K562 (cell line): ENCODE data around the gene SLC43A1. TPM values are rescaled to one million over a fixed set of nuclear protein-coding genes. Genes with fewer than 3 reads are reported as not detected.

ENCODE experiments used
- ATF1 ChIP-seq, 2 experiments: fragments of 450-650 bp in 1 of 2; IDR thresholded peaks; 2 replicates each; pipeline ENCODE4 v1.6.1; 2016; ENCODE audit warnings: missing compliant biosample characterization in 1 of 2, missing genetic modification characterization in 1 of 2
- ATF7 ChIP-seq: fragments of 450-650 bp; IDR thresholded peaks from 2 replicates; pipeline ENCODE4 v1.7.1; 2014; ENCODE audit warnings: mild to moderate bottlenecking, moderate library complexity
- ESRRA ChIP-seq: fragments of 450-650 bp; IDR thresholded peaks from 2 replicates; pipeline ENCODE4 v1.6.1; 2014; ENCODE audit warnings: low read depth, mild to moderate bottlenecking, moderate library complexity, borderline replicate concordance
- ETV1 ChIP-seq: fragments of 450-650 bp; conservative IDR thresholded peaks from 2 replicates; pipeline ENCODE4 v1.6.1; 2016; ENCODE audit warnings: missing genetic modification characterization, control low read depth, low read depth, missing compliant biosample characterization
- FOXK2 ChIP-seq, 2 experiments: fragments of 450-650 bp; IDR thresholded peaks in 1 of 2; conservative IDR thresholded peaks in 1 of 2; 2 replicates each; pipeline ENCODE4 v1.6.1; 2016; ENCODE audit warnings: low read depth in 2 of 2, mild to moderate bottlenecking in 1 of 2
- GABPB1 ChIP-seq: sonication (generic); formaldehyde crosslinking; IDR thresholded peaks from 2 replicates; pipeline ENCODE4 v1.8.0; 2022; ENCODE audit warnings: mild to moderate bottlenecking, missing genetic modification reagents
- HCFC1 ChIP-seq: IDR thresholded peaks from 2 replicates; pipeline ENCODE4 v1.6.1; 2012; ENCODE audit warnings: low read depth, low read length, improper control_type of control experiment
- KDM5B ChIP-seq: fragments of 200-600 bp; sonication (generic); IDR thresholded peaks from 2 replicates; pipeline ENCODE4 v1.6.1; 2012; ENCODE audit warnings: low read depth, mild to moderate bottlenecking, moderate library complexity, low read length, control low read depth, inconsistent platforms; ENCODE audit not compliant: insufficient replicate concordance
- NCOA6 ChIP-seq: fragments of 450-650 bp; IDR thresholded peaks from 2 replicates; pipeline ENCODE4 v1.6.1; 2017; ENCODE audit warnings: mild to moderate bottlenecking
- RERE ChIP-seq: sonication (generic); formaldehyde crosslinking; IDR thresholded peaks from 2 replicates; pipeline ENCODE4 v1.8.0; 2023; ENCODE audit warnings: missing genetic modification reagents, mild to moderate bottlenecking, borderline replicate concordance
- SNAPC5 ChIP-seq: fragments of 250-450 bp; sonication (Bioruptor Pico); IDR thresholded peaks from 2 replicates; pipeline ENCODE4 v1.8.0; 2021; ENCODE audit warnings: moderate library complexity, mild to moderate bottlenecking, inconsistent platforms
- SNIP1 ChIP-seq: fragments of 450-650 bp; IDR thresholded peaks from 2 replicates; pipeline ENCODE4 v1.7.1; 2017; ENCODE audit warnings: low read depth, mild to moderate bottlenecking
- ZNF354B ChIP-seq: fragments of 250-450 bp; sonication (Bioruptor Pico); IDR thresholded peaks from 2 replicates; pipeline ENCODE4 v1.4.0; 2020
- polyA plus RNA-seq, 8 experiments: library from polyadenylated mRNA; depleted of rRNA in 4 of 8; stranded (reverse) in 5 of 8; unstranded in 3 of 8; fragments of >200 nt; fragmentation: Nextera tagmentation in 2 of 8; fragmentation: Illumina TruSeq in 1 of 8; extraction: Ambion mirVana in 2 of 8; extraction: Trizol in 1 of 8; gene quantifications; 2 replicates each; pipeline versions ENCODE4 v1.2.1 to v1.2.3, GENCODE V29; 2011 to 2014; ENCODE audit warnings: inconsistent platforms in 1 of 8, missing spikeins in 1 of 8
- total RNA-seq, 7 experiments: library from RNA; depleted of rRNA in 6 of 7; stranded (reverse); fragments of >200 nt in 6 of 7; fragmentation: Illumina TruSeq in 2 of 7; extraction: Trizol in 2 of 7; gene quantifications; 2 replicates each; pipeline versions ENCODE4 v1.2.1 to v1.2.3, GENCODE V29; 2011 to 2021; ENCODE audit warnings: low replicate concordance in 1 of 7
- TF ChIP-seq, protein P1 (sequence below): fragments of 450-650 bp; IDR thresholded peaks from 2 replicates; pipeline ENCODE4 v1.6.1; 2016; ENCODE audit warnings: low read depth, mild to moderate bottlenecking, moderate library complexity

SLC43A1 gene
- total and polyA plus RNA-seq, 9 of the 15 experiments (the other 6 are each of a cell fraction or from before 2014, with no cell fraction given) = 2.6 to 41.8 (median 24.6) TPM

DNA sequence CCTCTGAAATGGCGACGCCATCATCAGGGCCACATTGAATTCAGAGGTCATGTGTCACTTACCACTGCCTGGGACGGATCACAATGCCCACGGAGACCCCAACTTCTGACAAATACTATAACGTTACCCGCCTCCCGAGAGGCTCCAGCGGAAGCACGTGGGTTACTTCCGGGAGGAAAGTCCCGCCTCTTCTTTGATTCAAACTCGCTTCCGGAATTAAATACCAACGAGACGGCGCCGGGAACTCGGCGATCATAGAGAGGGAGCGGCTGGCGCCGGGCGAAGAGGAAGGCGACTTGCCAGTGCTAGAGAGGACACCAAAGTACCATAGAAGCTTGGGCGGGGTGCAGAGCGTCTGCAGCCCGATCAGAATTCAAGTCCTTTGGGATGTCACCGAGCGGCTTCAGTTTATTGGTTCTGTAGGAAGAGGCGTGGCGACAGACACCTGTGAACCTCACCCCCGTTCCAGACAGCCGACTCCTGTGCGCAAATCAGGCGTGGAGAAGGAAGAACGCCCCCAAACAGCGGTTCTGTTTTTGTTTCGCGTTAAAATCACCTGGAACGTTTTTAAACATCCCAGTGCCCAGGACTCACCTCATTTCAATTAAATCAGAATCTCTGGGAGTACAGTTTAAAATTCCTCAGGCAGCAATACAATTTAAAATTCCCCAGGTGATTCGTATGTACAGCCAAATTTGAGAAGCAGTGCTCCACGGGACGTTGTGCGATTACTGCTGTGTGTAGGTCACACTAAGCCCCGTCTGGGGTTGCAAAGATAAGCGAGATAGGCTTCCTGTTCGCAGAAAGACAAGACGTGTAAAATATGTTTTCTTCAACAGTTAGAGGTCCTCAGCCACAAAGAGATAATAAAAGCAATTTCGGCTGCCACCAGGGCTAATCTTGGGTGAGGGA, 15.3 kb upstream of the SLC43A1 start, which contains the start of gene TIMM10 (continued):
- TF ChIP-seq ATF1 (CRISPR knock-in tag; IDR thresholded peaks at IDR 0.05) (no peak), ATF1 (tag; IDR thresholded peaks at IDR 0.05) (peak; percentile 88), KDM5B (peak; percentile 19), ETV1 (peak; percentile 90), ATF7 (peak; percentile 69; the same call in 1 of the 2 replicates), ESRRA (peak; percentile 13; the same call in 1 of the 2 replicates), FOXK2 (conservative IDR thresholded peaks at IDR 0.05 in 1 of 2, IDR thresholded peaks at IDR 0.05 in 1 of 2; ENCODE audit: low read depth in 2 of 2) (0 out of 4 replicates have a peak, but pooled peaks have one; percentile 13 to 26), NCOA6 (peak; percentile 27; the same call in 1 of the 2 replicates), SNAPC5 (CRISPR knock-in tag) (no peak), HCFC1 (peak; percentile 76), ZNF354B (CRISPR knock-in tag) (no peak), SNIP1 (peak; percentile 99), RERE (CRISPR knock-in tag) (no peak), GABPB1 (CRISPR knock-in tag) (peak; percentile 86)
- TF ChIP-seq, protein P1, sequence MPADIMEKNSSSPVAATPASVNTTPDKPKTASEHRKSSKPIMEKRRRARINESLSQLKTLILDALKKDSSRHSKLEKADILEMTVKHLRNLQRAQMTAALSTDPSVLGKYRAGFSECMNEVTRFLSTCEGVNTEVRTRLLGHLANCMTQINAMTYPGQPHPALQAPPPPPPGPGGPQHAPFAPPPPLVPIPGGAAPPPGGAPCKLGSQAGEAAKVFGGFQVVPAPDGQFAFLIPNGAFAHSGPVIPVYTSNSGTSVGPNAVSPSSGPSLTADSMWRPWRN = peak; percentile 70; the same call in 1 of the 2 replicates
